Body of pancreas (tissue), 4 donors: ENCODE results near the gene DLEC1.

ENCODE experiments used
- POLR2A ChIP-seq, 3 donors: fragments of 450-650 bp; IDR thresholded peaks; one replicate each; pipeline ENCODE4 v1.6.1; 2016; ENCODE audit warnings: antibody characterized with exemption in 3 of 3, mild to moderate bottlenecking in 2 of 3
- TF ChIP-seq, protein P1 (sequence below), 7 experiments: fragments of 450-650 bp in 4 of 7; fragments of 200-600 bp in 3 of 7; sonication (generic) in 3 of 7; IDR thresholded peaks; one replicate each; pipeline ENCODE4 v1.5.1; 2016 to 2019; ENCODE audit warnings: antibody characterized with exemption in 7 of 7

DNA sequence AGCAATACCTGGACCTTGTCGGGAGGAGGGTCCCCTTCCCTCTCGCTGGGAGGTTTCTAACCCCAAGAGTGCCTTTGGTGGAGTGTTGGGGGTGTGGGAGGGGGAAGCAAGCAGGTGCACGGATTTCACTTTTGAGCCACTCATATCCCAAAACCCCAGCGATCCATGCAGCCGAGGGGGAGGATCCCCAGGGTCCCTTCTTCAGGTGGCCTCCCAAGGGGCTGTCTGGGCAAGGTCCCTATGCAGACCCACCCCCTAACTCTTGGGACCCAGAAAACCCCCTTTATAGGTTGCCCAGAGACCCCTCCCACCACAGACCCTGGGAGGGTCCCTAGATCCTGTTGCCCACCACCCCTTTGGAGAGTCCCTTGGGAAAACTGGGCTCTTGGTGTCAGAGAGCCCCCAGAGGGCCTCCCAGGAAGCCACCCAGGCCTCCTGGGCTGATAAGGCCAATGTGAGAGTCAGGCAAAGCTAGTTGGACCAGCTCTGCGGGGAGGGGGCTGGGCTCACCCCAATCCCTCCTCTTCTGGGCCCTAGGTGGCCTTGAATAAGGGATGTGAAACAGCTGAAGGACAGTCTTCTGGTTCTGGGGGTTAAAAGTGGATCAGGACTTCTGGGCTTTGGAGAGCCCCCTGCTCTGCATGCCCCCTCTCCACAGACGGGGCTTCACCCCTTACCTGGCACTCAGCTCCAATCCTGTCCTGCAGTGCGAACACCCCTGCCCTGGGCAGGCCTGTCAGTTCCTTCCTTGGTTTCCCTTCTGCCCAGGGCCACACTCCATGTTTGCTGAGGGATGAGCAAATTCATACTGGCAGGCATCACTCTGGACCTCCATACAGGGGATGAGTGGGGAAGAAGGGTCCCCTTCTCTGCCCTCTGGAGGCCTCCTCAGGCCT lies 8.6 kb upstream of the DLEC1 start:
- TF ChIP-seq, protein P1, sequence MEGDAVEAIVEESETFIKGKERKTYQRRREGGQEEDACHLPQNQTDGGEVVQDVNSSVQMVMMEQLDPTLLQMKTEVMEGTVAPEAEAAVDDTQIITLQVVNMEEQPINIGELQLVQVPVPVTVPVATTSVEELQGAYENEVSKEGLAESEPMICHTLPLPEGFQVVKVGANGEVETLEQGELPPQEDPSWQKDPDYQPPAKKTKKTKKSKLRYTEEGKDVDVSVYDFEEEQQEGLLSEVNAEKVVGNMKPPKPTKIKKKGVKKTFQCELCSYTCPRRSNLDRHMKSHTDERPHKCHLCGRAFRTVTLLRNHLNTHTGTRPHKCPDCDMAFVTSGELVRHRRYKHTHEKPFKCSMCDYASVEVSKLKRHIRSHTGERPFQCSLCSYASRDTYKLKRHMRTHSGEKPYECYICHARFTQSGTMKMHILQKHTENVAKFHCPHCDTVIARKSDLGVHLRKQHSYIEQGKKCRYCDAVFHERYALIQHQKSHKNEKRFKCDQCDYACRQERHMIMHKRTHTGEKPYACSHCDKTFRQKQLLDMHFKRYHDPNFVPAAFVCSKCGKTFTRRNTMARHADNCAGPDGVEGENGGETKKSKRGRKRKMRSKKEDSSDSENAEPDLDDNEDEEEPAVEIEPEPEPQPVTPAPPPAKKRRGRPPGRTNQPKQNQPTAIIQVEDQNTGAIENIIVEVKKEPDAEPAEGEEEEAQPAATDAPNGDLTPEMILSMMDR (IDR thresholded peaks at IDR 0.05): no peak
- TF ChIP-seq POLR2A (IDR thresholded peaks at IDR 0.05): no peak
